A549 (cell line): Measurements from ENCODE around the gene YAF2. TPM values are rescaled to one million over a fixed set of nuclear protein-coding genes. Genes with fewer than 3 reads are reported as not detected.

Experiments used
- ATAC-seq, 2 experiments: fragments of 200-7000 bp in 1 of 2; fragments of >200 bp in 1 of 2; cut with Nextera tagmentation in 1 of 2; cut with Tn5 transposase in 1 of 2; 3 replicates each; pipeline versions ENCODE4 v1.8.0 to v1.9.1; 2018 to 2020; ENCODE audit warnings: mild to moderate bottlenecking in 1 of 2, moderate library complexity in 1 of 2
- CTCF ChIA-PET: fragments of 300-600 bp; sonication (Branson Sonifier 250); formaldehyde crosslinking; extraction: SDS; loops from one replicate; lab custom pipeline; 2021; ENCODE audit warnings: antibody characterized with exemption, inconsistent platforms; lab: Yijun Ruan, JAX
- POLR2A ChIA-PET: fragments of 350-600 bp; formaldehyde crosslinking; extraction: SDS; loops from one replicate; lab custom pipeline; 2021; ENCODE audit warnings: antibody characterized with exemption, inconsistent platforms; lab: Yijun Ruan, JAX
- DNase-seq, 2 experiments: peaks; one replicate each; pipeline versions ENCODE4 v3.0.0 to v3.0.0-alpha.2; 2011 to 2016; ENCODE audit warnings: low read depth in 1 of 2, low spot score in 1 of 2
- FAIRE-seq: peaks from 2 replicates; lab custom pipeline; 2011; peaks lifted over from hg19 to GRCh38; lab: Jason Lieb, UNC
- H3K27ac ChIP-seq, 2 experiments: fragments of >200 bp; sonication (Bioruptor Twin); formaldehyde crosslinking; 3 replicates each; pipeline ENCODE4 v1.5.1; 2016 to 2017
- H3K4me1 ChIP-seq: fragments of >200 bp; sonication (Bioruptor Twin); formaldehyde crosslinking; 3 replicates; pipeline ENCODE4 v1.6.1; 2016
- H3K4me2 ChIP-seq: fragments of >200 bp; sonication (Bioruptor Twin); formaldehyde crosslinking; 3 replicates; pipeline ENCODE4 v1.6.1; 2016
- H3K4me3 ChIP-seq: fragments of >200 bp; sonication (Bioruptor Twin); formaldehyde crosslinking; 3 replicates; pipeline ENCODE4 v1.5.1; 2016
- H3K9me3 ChIP-seq: fragments of >200 bp; sonication (Bioruptor Twin); formaldehyde crosslinking; 3 replicates; pipeline ENCODE4 v1.6.1; 2016
- BHLHE40 ChIP-seq: IDR thresholded peaks from 2 replicates; pipeline ENCODE4 v1.6.1; 2012; ENCODE audit warnings: low read depth, low read length, inconsistent platforms
- CBX8 ChIP-seq: fragments of 200-600 bp; sonication (generic); IDR thresholded peaks from 2 replicates; pipeline ENCODE4 v1.6.1; 2016
- CHD4 ChIP-seq: fragments of 200-600 bp; sonication (generic); IDR thresholded peaks from 2 replicates; pipeline ENCODE4 v1.6.1; 2016; ENCODE audit warnings: antibody characterized with exemption, mild to moderate bottlenecking, borderline replicate concordance
- E2F6 ChIP-seq: IDR thresholded peaks from 2 replicates; pipeline ENCODE4 v1.6.1; 2012; ENCODE audit warnings: low read depth, borderline replicate concordance
- EHF ChIP-seq: fragments of 250-450 bp; sonication (Bioruptor Pico); IDR thresholded peaks from 2 replicates; pipeline ENCODE4 v1.5.0; 2020; ENCODE audit warnings: mild to moderate bottlenecking
- ESRRA ChIP-seq: fragments of 150-350 bp; IDR thresholded peaks from 2 replicates; pipeline ENCODE4 v1.6.1; 2014; ENCODE audit warnings: mild to moderate bottlenecking, low read length, borderline replicate concordance
- FOSL2 ChIP-seq, 2 experiments: fragments of 450-650 bp in 1 of 2; fragments of >200 bp in 1 of 2; sonication (Bioruptor Twin) in 1 of 2; formaldehyde crosslinking; IDR thresholded peaks; 2 replicates each; pipeline versions ENCODE4 v1.5.0 to v1.6.1; 2016 to 2020; ENCODE audit warnings: mild to moderate bottlenecking in 1 of 2, moderate library complexity in 1 of 2
- FOXS1 ChIP-seq: fragments of 250-450 bp; sonication (Bioruptor Pico); IDR thresholded peaks from 2 replicates; pipeline ENCODE4 v1.5.0; 2020; ENCODE audit warnings: mild to moderate bottlenecking, moderate library complexity
- HDAC2 ChIP-seq: fragments of 200-600 bp; sonication (generic); IDR thresholded peaks from 2 replicates; pipeline ENCODE4 v1.6.1; 2016
- HMGXB4 ChIP-seq: fragments of 250-450 bp; sonication (Bioruptor Pico); IDR thresholded peaks from 2 replicates; pipeline ENCODE4 v1.5.0; 2021; ENCODE audit warnings: mild to moderate bottlenecking, moderate library complexity, borderline replicate concordance
- HOXB13 ChIP-seq: fragments of 250-450 bp; sonication (Bioruptor Pico); IDR thresholded peaks from 2 replicates; pipeline ENCODE4 v1.5.0; 2020; ENCODE audit warnings: low read depth, mild to moderate bottlenecking, moderate library complexity
- HOXB5 ChIP-seq: fragments of 250-450 bp; sonication (Bioruptor Pico); IDR thresholded peaks from 2 replicates; pipeline ENCODE4 v1.5.0; 2020; ENCODE audit warnings: mild to moderate bottlenecking, moderate library complexity
- KDM5A ChIP-seq: fragments of 200-600 bp; sonication (generic); IDR thresholded peaks from 2 replicates; pipeline ENCODE4 v1.6.1; 2016; ENCODE audit warnings: antibody characterized with exemption, mild to moderate bottlenecking
- MAFK ChIP-seq: fragments of 450-650 bp; IDR thresholded peaks from 2 replicates; pipeline ENCODE4 v1.6.1; 2014; ENCODE audit not compliant: partially characterized antibody
- MAX ChIP-seq: IDR thresholded peaks from 2 replicates; pipeline ENCODE4 v1.6.1; 2012
- MYC ChIP-seq: IDR thresholded peaks from 2 replicates; pipeline ENCODE4 v1.6.1; 2012; ENCODE audit warnings: mild to moderate bottlenecking, inconsistent platforms, low read length, improper control_type of control experiment, borderline replicate concordance
- NPAS2 ChIP-seq: fragments of 250-450 bp; sonication (Bioruptor Pico); IDR thresholded peaks from 2 replicates; pipeline ENCODE4 v1.8.0; 2022; ENCODE audit warnings: mild to moderate bottlenecking, moderate library complexity, borderline replicate concordance
- NR3C1 ChIP-seq: fragments of >200 bp; sonication (Bioruptor Twin); formaldehyde crosslinking; IDR thresholded peaks from 3 replicates; pipeline ENCODE4 v1.6.1; 2017
- PBX3 ChIP-seq: IDR thresholded peaks from 2 replicates; pipeline ENCODE4 v1.6.1; 2012
- POLR2AphosphoS2 ChIP-seq: conservative IDR thresholded peaks from 2 replicates; pipeline ENCODE4 v1.6.1; 2012; ENCODE audit warnings: low read length, improper control_type of control experiment, inconsistent platforms
- REST ChIP-seq: fragments of 200-600 bp; sonication (generic); IDR thresholded peaks from 2 replicates; pipeline ENCODE4 v1.6.1; 2016; ENCODE audit warnings: antibody characterized with exemption, mild to moderate bottlenecking, moderate library complexity
- ZC3H11A ChIP-seq: fragments of 450-650 bp; IDR thresholded peaks from 2 replicates; pipeline ENCODE4 v1.6.1; 2014; ENCODE audit warnings: antibody characterized with exemption, mild to moderate bottlenecking
- ZNF302 ChIP-seq: fragments of 250-450 bp; sonication (Bioruptor Pico); IDR thresholded peaks from 2 replicates; pipeline ENCODE4 v1.9.0; 2021; ENCODE audit warnings: inconsistent platforms, mild to moderate bottlenecking, moderate library complexity
- WGBS: methylation state at CpG from one replicate; pipeline ENCODE4 v1.1.6; 2017; ENCODE audit errors: missing lambda C conversion rate; 5-methylcytosine and 5-hydroxymethylcytosine counted together
- polyA plus RNA-seq, 4 experiments: library from polyadenylated mRNA; depleted of rRNA in 3 of 4; stranded (reverse); fragments of >200 nt; fragmentation: RNase III in 1 of 4; extraction: RNeasy Plus Mini Kit Qiagen cat#74134 plus additional on column Dnase treatment in 1 of 4; gene quantifications; 2 replicates in 3 of 4; 3 replicates in 1 of 4; pipeline ENCODE4 v1.2.3, GENCODE V29; 2011 to 2017

Gene YAF2
- polyA plus RNA-seq, 2 of the 4 experiments (the other 2 are of a cell fraction): 21.5 to 49.2 TPM

GRCh38 chr12:42128888-42129287 lies 109.2 kb downstream of the YAF2 start:
- TF ChIP-seq HMGXB4 (CRISPR knock-in tag) (no peak), REST (no peak), FOXS1 (no peak), NR3C1 (no peak), ESRRA (no peak), HOXB13 (CRISPR knock-in tag) (no peak), MYC (no peak), CHD4 (no peak)
- TF ChIP-seq, all 56 proteins: peak for 0
- POLR2A ChIA-PET: no interaction called here
- Histone ChIP-seq H3K4me3 (no peak overlapping the region), H3K4me2 (no peak overlapping the region), H3K9me3 (no peaks in the 10 kb centered on the region), H3K4me1 (peaks cover 68% of the 10 kb centered on the region), H3K27ac (no peak overlapping the region)
- FAIRE-seq: no peak
- ATAC-seq: no peak
- 91% methylated on average over 6 of the region's 6 CpGs for WGBS
- CTCF ChIA-PET: interaction anchor here (0.7 to 4.4 kb wide), 10 partner anchors 8 to 287 kb away, joined by 3 to 14 read pairs (median 3); no protein-coding TSS in a partner anchor
- DNase-seq: no peak

- TF ChIP-seq FOSL2 (IDR thresholded peaks at IDR 0.05): no peak
- peak; percentile 79 for TF ChIP-seq FOSL2 (CRISPR knock-in tag; IDR thresholded peaks at IDR 0.05)
- TF ChIP-seq HOXB13 (CRISPR knock-in tag): no peak
- Histone ChIP-seq H3K27ac (no peak overlapping the region), H3K4me1 (peaks cover 72% of the 10 kb centered on the region), H3K4me3 (no peak overlapping the region), H3K9me3 (no peaks in the 10 kb centered on the region), H3K4me2 (0 out of 3 replicates have a peak overlapping the region, but pooled peaks have one; percentile 14)
- ChIA-PET POLR2A (no interaction called here), CTCF (interaction anchor here (0.8 to 4.4 kb wide), 7 partner anchors 9 to 244 kb away, joined by 3 to 14 read pairs (median 3); no protein-coding TSS in a partner anchor)
- DNase-seq (no peak), ATAC-seq (no peak), FAIRE-seq (no peak)
- WGBS: 71% methylated on average over 3 of the region's 3 CpGs
Observed at GRCh38 chr12:42128327-42128726, 109.7 kb downstream of the YAF2 start.

- Histone ChIP-seq H3K9me3 (no peaks in the 10 kb centered on the region), H3K27ac (no peak overlapping the region), H3K4me3 (no peak overlapping the region), H3K4me2 (no peak overlapping the region), H3K4me1 (peaks cover 72% of the 10 kb centered on the region)
- WGBS: 75% methylated on average over 1 of the region's 1 CpG
- FAIRE-seq (no peak), ATAC-seq (no peak), DNase-seq (no peak)
- no peak for TF ChIP-seq HDAC2
- no peak for TF ChIP-seq CHD4
- no peak for TF ChIP-seq HMGXB4 (CRISPR knock-in tag)
- TF ChIP-seq EHF (CRISPR knock-in tag): no peak
- no peak for TF ChIP-seq KDM5A
- TF ChIP-seq NPAS2 (CRISPR knock-in tag): no peak
- TF ChIP-seq ZC3H11A: no peak
- TF ChIP-seq CBX8: no peak
- TF ChIP-seq E2F6: no peak
- TF ChIP-seq MAX: no peak
- TF ChIP-seq POLR2AphosphoS2: no peak
- TF ChIP-seq MAFK: no peak
- TF ChIP-seq BHLHE40: no peak
- TF ChIP-seq FOXS1: no peak
- no peak for TF ChIP-seq FOSL2 (IDR thresholded peaks at IDR 0.05)
- no peak for TF ChIP-seq FOSL2 (CRISPR knock-in tag; IDR thresholded peaks at IDR 0.05)
- TF ChIP-seq PBX3: no peak
- TF ChIP-seq ZNF302 (CRISPR knock-in tag): no peak
- no peak for TF ChIP-seq HOXB5
- ChIA-PET POLR2A (no interaction called here), CTCF (interaction anchor here (0.7 to 4.4 kb wide), 2 partner anchors 30 to 245 kb away, joined by 4 to 14 read pairs; no protein-coding TSS in a partner anchor)
Observed at GRCh38 chr12:42126963-42127362, 111.1 kb downstream of the YAF2 start.
